Thymus (tissue), 11 donors: ENCODE measurements around the gene ARID1B. TPM values are rescaled to one million over a fixed set of nuclear protein-coding genes. Genes with fewer than 3 reads are reported as not detected.

ENCODE experiments used
- DNase-seq, 9 donors: peaks; one replicate each; pipeline ENCODE4 v3.0.0-alpha.2; 2013; ENCODE audit warnings: low spot score in 9 of 9, low read depth in 6 of 9, missing footprints in 1 of 9
- H3K27ac ChIP-seq, 2 donors: one replicate each; pipeline ENCODE4 v1.5.1; 2013; ENCODE audit warnings: control low read depth in 1 of 2, low read depth in 1 of 2, low read length in 1 of 2, mild to moderate bottlenecking in 1 of 2, moderate library complexity in 1 of 2
- H3K27me3 ChIP-seq, 2 donors: one replicate each; pipeline ENCODE4 v1.5.1; 2013; ENCODE audit warnings: low read length in 1 of 2; ENCODE audit not compliant: control insufficient read depth in 2 of 2, insufficient read depth in 1 of 2
- H3K36me3 ChIP-seq, 2 donors: one replicate each; pipeline ENCODE4 v1.5.1; 2013; ENCODE audit warnings: low read length in 1 of 2, mild to moderate bottlenecking in 1 of 2, moderate library complexity in 1 of 2; ENCODE audit not compliant: control insufficient read depth in 2 of 2, insufficient read depth in 2 of 2
- H3K4me1 ChIP-seq, 2 donors: one replicate each; pipeline ENCODE4 v1.5.1; 2013; ENCODE audit warnings: low read length in 2 of 2; ENCODE audit not compliant: control insufficient read depth in 2 of 2, insufficient read depth in 2 of 2
- H3K4me3 ChIP-seq, 2 donors: one replicate each; pipeline ENCODE4 v1.5.1; 2013; ENCODE audit warnings: low read length in 2 of 2, control low read depth in 1 of 2, mild to moderate bottlenecking in 1 of 2
- H3K9me3 ChIP-seq, 2 donors: one replicate each; pipeline ENCODE4 v1.5.1; 2013; ENCODE audit warnings: low read length in 1 of 2, mild to moderate bottlenecking in 1 of 2; ENCODE audit not compliant: control insufficient read depth in 2 of 2, insufficient read depth in 1 of 2
- WGBS: extraction: QIAGEN DNeasy Blood & Tissue Kit; methylation state at CpG from one replicate; pipeline ENCODE4 v1.1.7; 2013; 5-methylcytosine and 5-hydroxymethylcytosine counted together
- polyA plus RNA-seq: library from polyadenylated mRNA; stranded (reverse); fragments of 200-250 nt; gene quantifications from one replicate; pipeline ENCODE4 v1.2.3, GENCODE V29; 2013
- total RNA-seq: library from RNA; stranded (reverse); fragments of 120-200 nt; gene quantifications from one replicate; pipeline ENCODE4 v1.2.4, GENCODE V29; 2013
- donor health status: healthy.

ARID1B gene
- total and polyA plus RNA-seq, 2 donors, result 24.0 to 26.5 TPM

DNA sequence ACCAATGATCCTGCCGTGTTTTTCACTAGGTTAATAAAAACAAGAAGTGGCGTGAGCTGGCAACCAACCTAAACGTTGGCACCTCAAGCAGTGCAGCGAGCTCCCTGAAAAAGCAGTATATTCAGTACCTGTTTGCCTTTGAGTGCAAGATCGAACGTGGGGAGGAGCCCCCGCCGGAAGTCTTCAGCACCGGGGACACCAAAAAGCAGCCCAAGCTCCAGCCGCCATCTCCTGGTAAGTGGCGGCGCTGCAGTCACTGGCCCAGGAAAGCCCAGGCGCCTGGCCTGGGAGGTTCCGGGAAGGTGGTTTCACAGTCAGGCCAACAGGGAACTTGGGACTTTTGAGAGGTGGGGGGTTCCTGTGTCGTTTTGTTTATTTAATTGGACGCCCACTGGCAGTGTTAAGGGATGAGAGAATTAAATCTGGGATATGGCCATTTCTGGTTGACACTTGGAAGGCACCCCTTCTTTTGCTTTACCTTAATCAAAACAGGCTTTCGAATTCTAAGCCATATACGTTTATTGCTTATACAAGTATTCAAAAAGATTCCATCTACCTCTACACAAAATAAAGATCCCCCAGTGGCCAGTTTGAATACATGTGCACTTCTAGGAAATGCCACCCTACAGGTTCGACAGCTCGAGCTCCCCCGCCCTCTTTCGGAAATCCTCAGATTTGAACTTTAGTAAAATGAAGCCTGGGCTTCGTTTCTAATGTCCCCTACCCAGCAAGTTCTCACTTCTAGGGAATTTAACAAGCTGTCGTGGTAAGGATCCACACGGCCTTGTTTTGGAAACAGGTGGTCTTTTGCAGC, 407.2 kb downstream of the ARID1B start:
- peak in 4 of 9 donors; percentile 15 to 48 (median 30) for DNase-seq
- Histone ChIP-seq H3K27ac (no peak overlapping the region), H3K4me3 (no peak overlapping the region), H3K4me1 (peaks cover 0 to 18% of the 10 kb centered on the region in 2 donors), H3K36me3 (peaks cover 71 to 72% of the 10 kb centered on the region in 2 donors), H3K27me3 (no peaks in the 10 kb centered on the region), H3K9me3 (no peaks in the 10 kb centered on the region)
- 88% methylated on average over 25 of the region's 25 CpGs for WGBS

DNA sequence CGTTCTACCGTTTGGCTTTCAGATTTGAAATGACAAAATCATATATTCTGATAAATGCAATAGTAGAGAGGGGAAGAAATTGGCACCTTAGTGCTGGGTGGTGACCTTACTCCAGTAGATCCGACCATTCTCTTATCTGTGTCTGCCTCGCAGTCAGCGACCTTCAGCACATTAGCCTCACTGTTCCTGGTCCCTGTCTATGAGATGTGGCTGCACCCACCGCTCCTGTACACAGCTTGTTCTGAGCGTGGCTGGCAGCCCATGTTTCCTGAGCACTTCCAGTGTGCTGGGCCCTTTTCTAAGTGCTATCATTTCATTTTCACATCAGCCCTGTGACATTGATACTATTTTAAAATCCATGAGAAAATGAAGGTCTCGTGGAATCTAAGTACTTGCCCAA, 408.0 kb downstream of the ARID1B start:
- peaks cover 77 to 79% of the 10 kb centered on the region in 2 donors for H3K36me3 ChIP-seq
- WGBS, result 97% methylated on average over 8 of the region's 8 CpGs
- H3K27ac ChIP-seq, result no peak overlapping the region

DNA sequence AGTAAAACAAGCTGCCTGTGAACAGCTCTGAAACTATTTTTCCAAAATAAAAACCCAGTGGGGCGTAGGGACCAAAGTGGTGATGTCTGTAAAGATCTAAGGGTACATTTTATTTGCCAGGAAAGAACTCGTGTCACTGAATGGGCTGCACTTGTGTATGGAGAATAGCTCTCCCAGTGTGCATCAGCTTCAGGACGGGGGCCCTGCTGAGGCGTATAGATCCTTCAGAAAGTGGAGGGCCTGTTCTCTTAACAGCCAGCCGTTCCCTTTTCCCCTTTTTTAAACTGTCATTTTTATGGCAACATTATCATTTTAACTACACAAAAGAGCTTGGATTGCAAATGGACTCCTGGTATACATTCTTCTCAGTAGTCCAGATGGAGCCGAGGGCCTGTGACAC, 408.8 kb downstream of the ARID1B start:
- no peaks in the 10 kb centered on the region for H3K27me3 ChIP-seq
- H3K4me1 ChIP-seq, result peaks cover 0 to 18% of the 10 kb centered on the region in 2 donors
- no peak overlapping the region for H3K27ac ChIP-seq
- 91% methylated on average over 6 of the region's 6 CpGs for WGBS
- no peaks in the 10 kb centered on the region for H3K9me3 ChIP-seq
- H3K36me3 ChIP-seq, result peaks cover 82 to 84% of the 10 kb centered on the region in 2 donors
- no peak for DNase-seq
- H3K4me3 ChIP-seq, result no peak overlapping the region

More for the DNA sequence above, 408.0 kb downstream of the ARID1B start:
- no peaks in the 10 kb centered on the region for H3K27me3 ChIP-seq
- no peak overlapping the region for H3K4me3 ChIP-seq
- H3K4me1 ChIP-seq, result peaks cover 0 to 18% of the 10 kb centered on the region in 2 donors
- H3K9me3 ChIP-seq, result no peaks in the 10 kb centered on the region
- no peak for DNase-seq

DNA sequence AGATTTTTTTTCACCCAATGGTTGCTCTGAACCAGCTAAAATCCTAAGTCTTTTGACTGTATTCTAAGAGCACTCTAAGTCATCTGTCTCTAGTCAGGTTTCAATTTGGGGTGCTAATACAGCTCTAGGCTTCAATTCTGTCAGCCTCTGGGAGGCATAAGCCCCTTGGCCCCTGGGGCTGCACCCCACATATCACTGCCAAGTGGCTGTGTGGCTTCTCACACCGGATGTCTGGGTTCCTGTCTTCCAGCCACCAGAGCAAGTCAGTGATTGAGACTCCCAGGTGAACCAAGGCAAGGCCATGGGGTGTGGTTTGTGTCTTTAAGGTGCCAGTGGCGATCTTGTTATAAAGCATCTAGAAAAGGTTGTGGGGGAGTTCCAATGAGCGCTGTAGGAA, 409.6 kb downstream of the ARID1B start:
- H3K27ac ChIP-seq, result no peak overlapping the region
- WGBS, result 47% methylated on average over 3 of the region's 3 CpGs
- peaks cover 0 to 18% of the 10 kb centered on the region in 2 donors for H3K4me1 ChIP-seq
- no peaks in the 10 kb centered on the region for H3K9me3 ChIP-seq
- H3K36me3 ChIP-seq, result peaks cover 80 to 82% of the 10 kb centered on the region in 2 donors
- no peak overlapping the region for H3K4me3 ChIP-seq
- H3K27me3 ChIP-seq, result no peaks in the 10 kb centered on the region
- no peak for DNase-seq

DNA sequence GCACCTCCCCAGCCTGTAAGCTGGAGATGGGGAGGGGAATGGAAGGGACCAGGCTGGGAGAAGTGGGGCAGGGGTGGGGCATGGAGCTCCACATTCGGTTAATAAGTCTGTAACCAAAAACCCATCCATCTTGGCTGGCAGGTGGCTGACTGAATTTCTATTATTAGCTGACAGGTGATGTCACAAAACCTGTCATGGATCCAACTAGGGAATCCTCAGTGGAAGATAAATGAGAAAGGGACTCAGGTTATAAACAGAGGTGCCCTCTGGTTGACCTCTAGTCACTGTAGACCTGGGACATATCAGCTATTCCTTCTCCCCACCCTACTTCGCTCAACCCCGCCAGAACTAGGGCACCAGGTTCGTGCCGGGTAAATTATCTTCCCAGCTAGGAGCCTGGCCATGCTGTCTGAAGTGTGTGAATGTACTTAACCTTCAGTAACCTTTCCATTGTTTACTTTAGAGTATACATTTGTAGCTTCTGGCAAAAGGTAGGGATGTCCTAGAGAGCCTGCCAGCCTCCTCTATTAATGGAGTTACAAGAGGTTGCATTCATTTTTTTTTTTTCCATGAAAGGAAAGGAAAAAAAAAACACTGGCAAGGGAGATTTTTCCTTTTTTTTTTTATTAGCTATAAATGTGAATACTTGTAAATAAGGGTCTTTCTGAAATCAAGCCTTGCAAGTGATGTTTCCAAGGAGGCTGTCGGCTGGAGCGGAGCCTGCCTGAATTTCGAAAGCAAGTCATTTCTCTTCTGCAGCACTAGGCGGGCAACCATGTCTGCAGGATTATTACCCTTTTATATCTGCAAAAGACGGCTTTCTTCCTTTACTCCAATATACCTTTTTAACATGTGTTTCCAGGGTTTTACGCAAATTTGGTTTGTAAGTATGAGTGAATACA, 410.3 kb downstream of the ARID1B start:
- peaks cover 0 to 14% of the 10 kb centered on the region in 2 donors for H3K4me1 ChIP-seq
- no peaks in the 10 kb centered on the region for H3K27me3 ChIP-seq
- no peak overlapping the region for H3K4me3 ChIP-seq
- H3K27ac ChIP-seq, result no peak overlapping the region
- H3K36me3 ChIP-seq, result peaks cover 80% of the 10 kb centered on the region in 2 donors
- WGBS, result 93% methylated on average over 11 of the region's 11 CpGs
- no peaks in the 10 kb centered on the region for H3K9me3 ChIP-seq
- DNase-seq, result no peak

DNA sequence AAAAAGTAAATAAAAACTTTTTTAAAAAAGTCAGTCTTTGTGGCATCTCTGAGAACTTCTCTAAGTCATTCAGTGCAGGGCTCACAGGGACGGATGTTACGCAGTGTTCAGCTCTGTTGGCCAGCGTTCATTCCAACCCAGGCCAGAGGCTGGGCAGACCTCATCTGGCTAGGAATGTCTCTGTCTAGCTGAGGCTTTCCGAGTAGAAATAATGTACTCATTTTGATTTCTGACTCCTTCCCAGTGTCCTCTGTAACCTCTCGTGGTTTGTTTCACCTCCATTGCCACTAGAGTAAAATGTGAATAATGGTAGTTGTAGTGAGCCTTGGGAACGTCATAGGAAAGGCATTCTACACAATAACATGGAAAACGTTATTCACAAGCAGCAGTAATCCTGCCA, 411.0 kb downstream of the ARID1B start:
- 97% methylated on average over 7 of the region's 7 CpGs for WGBS
- Histone ChIP-seq H3K4me3 (no peak overlapping the region), H3K27me3 (no peaks in the 10 kb centered on the region), H3K4me1 (peaks cover 0 to 6% of the 10 kb centered on the region in 2 donors), H3K9me3 (no peaks in the 10 kb centered on the region), H3K27ac (no peak overlapping the region), H3K36me3 (peaks cover 73 to 79% of the 10 kb centered on the region in 2 donors)
- no peak for DNase-seq

DNA sequence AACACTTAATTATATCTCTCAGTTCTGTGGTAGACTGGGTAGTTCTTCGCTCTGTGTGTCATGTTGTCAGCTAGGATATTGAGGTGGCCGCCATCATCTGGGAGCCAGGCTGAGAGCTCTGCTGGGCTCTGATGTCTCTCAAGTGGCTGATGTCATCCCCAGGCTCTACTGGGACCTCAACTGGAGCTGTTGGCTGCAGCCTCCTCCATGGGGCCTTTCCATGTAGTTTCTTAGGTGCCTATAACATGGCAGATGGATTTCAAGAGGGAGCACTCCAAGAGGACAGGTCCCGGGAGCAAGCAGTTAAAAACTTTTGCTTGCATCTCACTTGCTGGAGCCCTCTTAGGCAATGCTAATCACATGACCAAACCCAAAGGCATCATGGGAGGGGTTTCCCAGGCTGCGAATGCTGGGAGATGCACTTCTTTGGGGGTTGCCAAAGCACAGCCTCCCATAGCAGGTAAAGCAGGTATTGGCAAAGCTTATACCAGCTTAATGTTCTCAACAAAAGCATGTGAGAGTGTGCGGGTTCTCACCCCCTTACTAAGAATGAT, 416.3 kb downstream of the ARID1B start:
- Histone ChIP-seq H3K4me1 (peaks cover 0 to 13% of the 10 kb centered on the region in 2 donors), H3K27ac (no peak overlapping the region), H3K36me3 (peaks cover 57 to 71% of the 10 kb centered on the region in 2 donors), H3K27me3 (no peaks in the 10 kb centered on the region), H3K4me3 (no peak overlapping the region), H3K9me3 (peaks cover 0 to 3% of the 10 kb centered on the region in 2 donors)
- DNase-seq, result no peak
- 97% methylated on average over 5 of the region's 5 CpGs for WGBS

DNA sequence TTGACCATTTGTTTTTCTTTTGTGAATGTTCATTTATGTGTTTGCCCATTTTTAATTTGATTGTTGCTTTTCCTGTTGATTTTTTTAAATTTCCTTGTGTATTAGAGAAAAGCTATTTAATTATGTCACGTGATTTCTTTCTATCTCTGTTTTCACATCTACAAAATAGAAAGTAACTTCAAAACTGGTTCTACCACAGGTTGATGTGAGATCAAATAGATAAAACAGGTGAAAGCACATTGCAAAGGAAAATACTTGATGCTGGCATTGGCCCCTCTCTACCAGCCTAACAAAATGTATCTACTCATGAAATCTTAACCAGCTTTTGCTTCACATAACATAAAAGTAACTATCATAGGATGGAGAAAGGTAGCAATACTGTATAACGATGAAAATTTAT, 416.9 kb downstream of the ARID1B start:
- Histone ChIP-seq H3K27ac (no peak overlapping the region), H3K36me3 (peaks cover 58 to 74% of the 10 kb centered on the region in 2 donors), H3K27me3 (no peaks in the 10 kb centered on the region), H3K9me3 (peaks cover 0 to 5% of the 10 kb centered on the region in 2 donors), H3K4me3 (no peak overlapping the region), H3K4me1 (peaks cover 0 to 15% of the 10 kb centered on the region in 2 donors)
- no peak for DNase-seq
- WGBS, result 70% methylated on average over 2 of the region's 2 CpGs
